ENCODE data around the gene ULK1.

Gene ULK1

DNA sequence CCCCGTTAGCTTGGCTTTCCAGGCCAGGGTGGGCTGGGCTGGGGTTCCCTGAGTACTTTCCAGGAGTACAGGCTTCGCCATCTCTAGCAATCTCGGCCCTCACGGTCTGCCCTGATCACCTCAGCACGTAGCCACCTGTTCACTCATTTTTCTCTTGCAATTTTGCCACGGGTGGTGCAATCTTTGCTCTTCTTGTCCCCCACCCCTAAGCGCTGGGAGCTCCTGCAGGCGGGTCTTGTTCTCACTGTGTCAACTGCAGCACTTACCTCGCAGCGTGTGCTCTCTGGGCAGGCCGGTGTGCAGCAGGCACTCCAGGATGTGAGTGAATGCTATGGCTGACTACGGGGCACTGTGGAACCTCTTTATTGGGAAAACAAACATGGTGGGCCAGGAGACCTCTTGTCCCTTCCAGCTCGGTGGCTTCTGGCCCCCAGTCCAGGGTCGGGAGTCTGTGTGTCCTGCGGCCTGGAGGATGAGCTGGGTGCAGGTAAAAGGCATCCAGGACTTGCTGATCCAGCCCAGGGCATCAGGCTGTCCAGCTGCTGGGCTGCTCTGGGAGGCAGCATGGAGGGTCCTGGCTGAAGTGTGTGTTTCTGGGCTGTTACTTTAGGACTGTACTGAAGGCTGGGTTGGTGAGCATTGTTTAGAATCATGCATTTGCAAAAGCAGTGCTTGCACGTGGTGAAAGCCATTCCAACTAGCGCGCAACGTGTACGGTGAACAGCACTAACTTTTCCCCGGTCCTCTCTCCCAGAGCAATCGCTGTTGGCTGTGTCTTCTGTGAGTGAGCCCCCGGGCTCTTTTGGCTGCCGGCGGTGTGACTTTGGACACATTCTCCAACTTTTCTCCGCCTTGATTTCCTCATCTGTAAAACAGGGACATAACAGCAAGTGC is 1.5 kb upstream of the ULK1 start:
- no peak for DNase-seq (ENCODE audit: low read depth)

DNA sequence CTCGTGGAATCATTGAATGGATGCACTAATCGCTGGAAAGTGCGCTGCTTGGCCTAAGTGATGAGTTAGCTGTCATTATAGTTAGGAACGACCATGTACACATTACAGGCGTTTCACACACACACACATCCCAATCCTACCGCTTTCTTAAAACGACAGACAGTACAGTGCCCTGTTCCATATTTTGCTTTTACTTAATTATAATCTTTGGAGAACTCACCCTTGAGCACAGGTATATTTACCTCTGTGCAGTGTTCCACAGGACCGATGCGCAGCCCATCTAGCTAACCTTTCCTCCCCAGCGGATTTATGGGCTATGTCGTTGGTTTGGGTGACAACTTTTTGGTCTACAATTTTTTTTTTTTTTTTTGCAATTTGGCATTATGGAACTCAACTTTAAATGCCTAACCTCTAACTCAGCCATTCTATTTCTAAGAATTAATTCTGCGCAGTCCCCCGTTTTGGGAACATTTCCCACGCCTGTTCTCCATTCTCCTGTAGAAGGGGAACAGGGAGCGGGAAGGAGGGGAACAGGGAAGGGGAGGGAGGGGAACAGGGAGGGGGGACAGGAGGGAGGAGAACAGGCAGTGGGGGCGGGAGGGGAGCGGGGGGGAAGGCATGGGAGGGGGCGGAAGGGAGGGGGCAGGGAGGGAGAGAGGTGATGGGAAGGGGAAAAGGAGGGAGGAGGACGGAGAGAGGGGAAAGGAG is 663 bp upstream of the ULK1 start:
- no peak for DNase-seq (ENCODE audit: low read depth)

DNA sequence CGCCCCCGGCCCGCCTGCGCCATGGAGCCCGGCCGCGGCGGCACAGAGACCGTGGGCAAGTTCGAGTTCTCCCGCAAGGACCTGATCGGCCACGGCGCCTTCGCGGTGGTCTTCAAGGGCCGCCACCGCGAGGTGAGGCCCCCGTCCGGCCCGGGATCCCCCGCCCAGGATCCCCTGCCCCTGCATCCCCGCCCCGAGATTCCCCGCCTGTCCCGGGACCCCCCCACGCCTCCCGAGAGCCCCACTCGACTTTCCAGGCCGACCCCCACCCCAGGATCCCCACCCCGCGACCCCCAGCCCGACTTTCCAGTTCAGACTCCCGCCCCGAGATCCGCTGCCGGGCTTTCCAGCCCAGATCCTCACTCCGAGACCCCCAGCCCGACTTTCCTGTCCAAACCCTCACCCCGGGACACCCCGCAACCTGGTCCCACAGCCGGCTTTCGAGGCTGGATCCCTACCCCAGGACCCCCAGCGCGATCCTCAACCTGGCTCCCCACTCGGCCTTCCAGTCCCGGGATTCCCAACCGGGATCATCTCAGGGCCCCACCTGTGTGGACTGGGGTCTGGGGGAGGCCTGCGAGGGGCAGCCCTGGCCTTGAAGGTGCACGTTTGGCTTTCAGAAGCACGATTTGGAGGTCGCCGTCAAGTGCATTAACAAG is 688 bp downstream of the ULK1 start:
- DNase-seq (ENCODE audit: low read depth), result no peak

DNA sequence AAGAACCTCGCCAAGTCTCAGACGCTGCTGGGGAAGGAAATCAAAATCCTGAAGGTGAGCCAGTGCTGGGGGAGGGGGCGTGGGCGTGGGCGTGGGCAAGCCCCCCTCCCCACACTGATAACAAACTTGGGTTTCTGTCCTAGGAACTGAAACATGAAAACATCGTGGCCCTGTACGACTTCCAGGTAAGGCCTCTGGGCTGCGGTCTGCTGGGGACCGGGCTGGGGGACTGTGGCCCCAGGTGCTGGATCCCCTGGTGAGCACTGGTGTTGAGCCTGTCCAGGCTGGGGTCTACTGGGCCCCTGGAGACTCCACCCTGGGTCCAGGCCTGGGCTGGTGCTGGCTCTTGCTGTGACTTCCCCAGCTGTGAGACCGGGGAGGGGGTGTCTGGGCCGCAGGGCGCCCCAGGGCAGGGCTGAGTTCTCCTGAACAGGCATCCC is 1.2 kb downstream of the ULK1 start:
- peak; percentile 6 for DNase-seq (ENCODE audit: low read depth)

DNA sequence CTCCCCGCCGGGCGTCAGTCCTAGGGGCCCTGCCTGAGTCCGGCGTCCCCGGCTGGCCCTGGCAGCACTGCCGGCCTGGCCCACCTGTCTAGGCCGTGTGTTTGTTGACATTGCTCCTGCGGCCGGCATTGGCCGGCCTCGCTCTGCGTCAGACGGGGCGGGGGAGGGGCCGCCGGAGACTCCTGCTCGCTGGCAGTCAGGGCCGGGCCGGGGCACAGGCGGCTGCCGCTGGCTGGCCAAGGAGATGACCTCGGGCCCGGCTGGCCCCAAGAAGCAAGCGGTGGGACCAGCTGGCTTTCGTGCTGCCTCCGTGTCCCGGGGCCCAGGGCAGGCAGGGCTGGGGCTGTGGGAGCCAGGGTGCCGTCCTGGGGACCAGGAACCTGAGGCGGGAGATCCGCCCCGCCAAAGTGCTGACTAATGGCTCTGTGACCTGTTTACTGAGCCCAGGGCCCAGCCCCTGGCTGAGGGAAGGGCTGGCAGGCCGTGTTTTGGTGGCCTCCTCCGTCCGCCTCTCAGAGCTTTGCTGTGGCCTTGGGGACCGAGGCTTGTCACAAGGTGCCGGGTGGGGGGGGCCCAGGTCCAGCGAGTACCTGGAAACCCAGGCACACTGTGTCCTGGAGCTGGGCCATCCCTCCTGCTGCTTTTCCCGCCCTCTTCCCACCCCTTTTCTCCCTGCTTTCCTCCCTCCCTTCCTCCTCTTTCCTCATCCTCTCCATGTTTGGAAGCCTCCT is 1.8 kb downstream of the ULK1 start:
- DNase-seq (ENCODE audit: low read depth), result peak; percentile 70

DNA sequence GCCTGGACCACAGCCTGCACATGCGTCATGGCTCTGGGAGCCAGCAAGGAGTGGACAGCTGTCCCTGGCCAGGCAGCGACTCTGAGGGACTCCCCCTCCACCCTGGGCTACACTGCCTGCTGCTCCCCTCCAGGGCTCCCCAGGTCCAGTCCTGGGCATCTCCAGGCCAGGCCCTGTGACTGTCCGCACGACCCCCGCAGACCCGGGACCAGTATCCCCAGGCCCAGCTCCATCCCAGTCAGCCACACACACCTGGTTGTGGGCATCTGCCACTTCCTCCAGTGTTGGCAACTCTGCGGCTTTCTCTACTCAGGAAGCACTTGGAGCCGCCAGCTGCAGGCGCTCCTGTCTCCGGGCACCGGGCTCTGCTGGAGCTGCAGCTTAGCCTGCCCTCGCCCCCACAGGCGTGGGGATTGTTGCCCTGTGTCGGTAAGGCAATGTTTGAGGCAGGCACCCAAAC is 2.4 kb downstream of the ULK1 start:
- no peak for DNase-seq (ENCODE audit: low read depth)

DNA sequence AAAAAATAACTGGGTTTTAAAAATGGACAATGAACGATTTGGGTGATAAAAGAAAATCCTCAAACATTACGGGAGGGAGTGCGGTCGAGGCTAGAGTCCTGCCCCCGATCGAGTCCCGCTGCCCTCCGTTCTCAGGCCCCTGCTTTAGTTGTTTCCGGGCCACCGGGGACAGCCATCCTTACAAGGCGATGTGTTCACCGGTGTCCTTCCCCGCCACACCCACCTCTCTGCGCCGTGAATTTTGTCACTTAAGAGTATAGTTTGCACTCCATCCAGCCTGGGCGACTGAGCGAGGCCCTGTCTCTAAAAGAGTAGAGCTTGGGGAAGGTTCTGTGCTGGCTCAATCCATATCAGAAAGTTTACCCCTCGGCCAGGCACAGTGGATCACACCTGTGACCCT is 2.9 kb downstream of the ULK1 start:
- no peak for DNase-seq (ENCODE audit: low read depth)

DNA sequence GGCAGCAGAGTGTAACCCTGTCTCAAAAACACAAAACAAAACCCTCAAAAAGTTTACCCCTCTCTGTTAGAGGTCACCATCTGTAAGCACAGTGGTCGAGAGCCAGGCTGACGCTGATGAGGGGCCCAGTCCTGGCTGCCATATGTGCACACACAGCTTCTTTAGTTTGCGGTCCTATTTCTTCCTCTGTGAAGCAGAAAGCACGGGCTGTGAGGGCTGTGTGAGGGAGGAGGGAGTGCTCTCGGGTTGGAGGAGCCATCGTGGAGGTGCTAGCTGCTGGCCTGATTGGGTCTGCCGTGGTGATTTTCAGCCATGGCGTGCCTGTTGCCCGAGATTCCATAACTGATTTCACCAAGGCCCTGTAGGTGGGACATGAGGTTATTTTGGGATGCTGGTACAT is 3.5 kb downstream of the ULK1 start:
- no peak for DNase-seq (ENCODE audit: low read depth)

DNA sequence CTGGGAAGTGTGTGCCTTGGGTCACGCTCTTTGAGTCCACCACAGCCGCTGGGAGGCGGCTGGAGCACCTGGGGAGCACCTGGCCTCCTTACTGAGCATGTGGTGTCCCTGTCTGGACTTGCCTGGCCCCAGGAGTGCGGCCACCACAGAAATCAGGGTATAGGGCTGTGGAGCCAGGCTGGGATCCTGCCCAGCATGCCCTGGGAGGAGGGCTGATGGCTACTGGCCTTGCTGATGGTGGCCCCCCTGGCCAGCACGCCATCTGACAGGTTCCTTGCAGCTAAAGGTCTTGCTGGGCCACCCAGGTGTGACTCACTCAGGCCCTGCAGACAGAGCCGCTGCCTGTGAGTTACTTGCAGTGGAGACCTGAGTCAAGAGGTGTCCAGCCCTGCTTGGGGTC is 6.0 kb downstream of the ULK1 start:
- DNase-seq (ENCODE audit: low read depth), result no peak

DNA sequence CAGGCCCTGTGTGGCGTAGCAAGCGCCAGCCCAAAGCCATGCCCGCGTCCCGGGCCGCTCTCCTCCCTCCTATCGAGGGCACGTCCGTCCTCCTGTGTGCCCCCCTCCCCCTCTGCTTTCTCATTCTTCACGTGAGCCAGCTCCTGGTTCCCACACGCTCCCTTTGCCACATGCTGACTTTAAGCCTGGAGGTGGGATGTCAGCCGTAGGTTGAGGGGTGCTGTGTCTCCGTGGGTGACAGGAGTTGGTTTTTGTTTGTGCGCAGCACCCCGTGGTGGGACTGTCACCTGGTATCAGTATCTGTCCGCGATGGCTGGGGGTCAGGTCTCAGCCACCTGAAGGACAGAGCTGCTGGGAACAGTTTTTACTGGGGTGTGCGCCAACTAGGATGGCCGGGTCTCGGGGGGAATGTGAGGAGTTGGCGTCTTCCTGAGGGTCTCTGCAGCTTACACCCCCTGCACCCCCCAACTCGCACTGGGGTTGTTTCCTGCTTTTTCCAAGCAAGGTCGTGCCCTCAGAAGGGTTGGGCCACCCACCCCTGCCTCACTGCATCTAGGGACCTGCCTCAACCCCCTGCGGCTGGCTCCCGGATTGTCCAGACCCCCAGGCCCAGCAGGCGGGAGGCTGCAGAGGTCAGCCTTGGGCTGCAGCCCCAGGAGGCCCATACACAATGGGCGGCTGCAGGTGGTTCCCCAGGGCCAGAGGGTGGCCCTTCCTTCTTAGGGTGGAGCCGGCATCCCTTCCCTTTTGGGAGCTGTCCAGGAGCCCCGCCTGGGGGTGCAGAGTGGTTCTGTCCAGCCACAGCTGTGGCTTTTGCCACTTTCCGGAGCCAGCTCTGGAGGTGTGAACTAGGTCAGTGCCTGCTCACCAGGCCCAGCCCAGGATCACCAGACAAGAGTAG is 7.3 kb downstream of the ULK1 start:
- DNase-seq (ENCODE audit: low read depth), result no peak

DNA sequence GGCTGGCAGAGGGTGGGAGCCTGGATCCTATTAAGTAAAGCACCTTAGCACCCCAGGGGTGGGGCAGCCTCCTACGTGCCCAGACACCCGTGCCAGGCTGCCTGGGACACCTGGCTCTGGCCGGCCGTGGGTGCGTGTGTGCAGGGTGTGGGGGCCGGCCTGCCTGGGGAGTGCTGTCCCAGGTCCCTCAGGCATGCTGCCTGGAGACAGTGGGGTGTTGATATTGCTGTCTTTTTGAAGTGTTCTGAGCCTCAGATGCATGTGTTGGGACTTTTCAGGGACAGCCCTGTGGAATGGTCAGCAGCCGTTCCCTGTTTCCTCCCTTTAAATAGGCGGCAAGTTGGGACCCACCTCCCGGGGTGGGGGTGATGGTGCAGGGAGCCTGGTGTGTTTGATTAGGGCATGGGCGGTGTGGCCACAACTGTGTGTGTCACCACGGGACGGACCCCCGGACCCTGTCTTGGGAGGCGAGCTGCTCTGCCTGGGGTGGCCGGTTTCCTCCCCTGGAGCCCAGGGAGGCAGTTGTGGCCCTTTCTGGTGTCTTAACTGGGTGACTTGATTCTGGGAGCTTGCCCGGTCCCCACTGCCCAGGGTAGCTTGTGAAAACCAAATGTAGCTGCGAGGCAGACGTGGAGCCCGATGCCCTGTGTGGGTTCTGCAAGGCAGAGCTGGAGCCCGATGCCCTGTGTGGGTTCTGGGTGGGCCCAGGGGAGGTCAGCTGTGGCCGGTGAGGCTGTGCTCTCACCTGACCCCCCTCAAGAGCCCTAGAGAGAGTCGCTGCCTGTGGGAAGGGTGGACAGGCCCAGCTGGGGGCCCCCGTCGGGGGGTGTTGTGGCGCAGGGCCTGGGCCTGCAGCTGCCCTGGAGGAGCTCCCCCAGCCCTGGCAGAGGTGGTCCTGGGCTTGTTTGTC is 8.2 kb downstream of the ULK1 start:
- no peak for DNase-seq (ENCODE audit: low read depth)

DNA sequence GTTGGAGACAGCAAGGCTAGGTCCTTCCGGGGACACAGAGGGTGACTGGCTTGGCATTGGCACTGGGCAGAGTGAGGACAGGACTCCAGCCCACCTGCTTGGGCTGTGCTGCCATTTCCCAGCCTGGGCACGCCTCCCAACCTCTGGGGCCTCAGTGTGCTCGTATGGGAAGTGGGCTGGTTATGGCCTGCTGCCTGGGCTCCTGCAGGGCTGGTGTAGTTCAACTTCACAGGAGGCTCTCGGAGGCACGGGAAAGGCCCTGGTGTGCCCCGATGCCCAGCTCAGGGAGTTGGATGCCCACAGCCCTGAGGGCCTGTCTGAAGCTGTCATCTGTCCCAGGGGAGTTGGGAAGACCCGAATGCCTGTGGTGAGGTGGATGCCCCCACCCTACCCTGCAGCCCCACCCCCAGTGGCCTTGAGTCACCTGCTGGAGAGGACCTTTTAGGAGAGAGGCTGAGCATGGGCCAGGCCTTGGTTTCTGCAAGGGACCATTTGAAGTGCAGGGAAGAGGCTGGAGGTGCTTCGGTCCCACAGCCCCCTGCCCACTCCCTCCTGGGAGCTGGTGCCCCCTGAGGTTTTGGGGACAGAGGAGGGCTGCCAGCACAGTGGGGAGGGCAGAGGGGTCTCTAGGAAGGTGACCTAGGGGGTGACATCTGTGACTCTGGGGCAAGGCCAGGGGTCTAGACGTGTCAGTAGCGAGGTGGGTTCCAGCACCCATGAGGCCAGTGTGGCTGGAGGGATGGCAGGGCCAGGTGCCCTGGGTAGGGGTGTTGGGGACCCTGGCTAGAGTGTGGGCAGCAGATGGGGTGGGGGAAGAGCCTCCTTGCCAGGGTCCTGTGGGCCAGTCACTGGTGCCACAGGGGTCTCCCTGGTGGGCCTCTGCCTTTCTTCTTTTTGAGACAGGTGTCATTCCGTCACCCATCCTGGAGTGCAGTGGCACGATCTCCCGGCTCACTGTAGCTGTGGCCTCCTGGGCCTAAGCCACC is 9.1 kb downstream of the ULK1 start:
- DNase-seq (ENCODE audit: low read depth), result no peak

DNA sequence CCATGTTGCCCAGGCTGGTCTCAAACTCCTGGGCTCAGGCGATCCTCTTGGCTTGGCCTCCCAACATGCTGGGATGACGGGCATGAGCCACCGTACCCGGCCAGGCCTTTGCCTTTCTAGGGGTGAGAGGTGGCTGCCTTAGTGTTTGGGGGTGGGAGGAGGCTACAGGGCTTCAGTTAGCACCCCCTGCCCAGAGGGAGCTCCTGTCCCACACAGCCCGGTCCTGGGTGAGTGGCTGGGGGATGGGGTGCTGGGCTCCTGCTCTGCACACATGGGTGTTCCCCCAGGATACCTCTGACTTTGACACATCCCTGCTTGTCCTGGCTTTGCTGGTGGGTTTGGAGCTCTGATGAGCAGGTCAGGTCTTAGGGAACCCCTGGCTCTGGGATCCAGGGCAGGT is 9.9 kb downstream of the ULK1 start:
- no peak for DNase-seq (ENCODE audit: low read depth)

DNA sequence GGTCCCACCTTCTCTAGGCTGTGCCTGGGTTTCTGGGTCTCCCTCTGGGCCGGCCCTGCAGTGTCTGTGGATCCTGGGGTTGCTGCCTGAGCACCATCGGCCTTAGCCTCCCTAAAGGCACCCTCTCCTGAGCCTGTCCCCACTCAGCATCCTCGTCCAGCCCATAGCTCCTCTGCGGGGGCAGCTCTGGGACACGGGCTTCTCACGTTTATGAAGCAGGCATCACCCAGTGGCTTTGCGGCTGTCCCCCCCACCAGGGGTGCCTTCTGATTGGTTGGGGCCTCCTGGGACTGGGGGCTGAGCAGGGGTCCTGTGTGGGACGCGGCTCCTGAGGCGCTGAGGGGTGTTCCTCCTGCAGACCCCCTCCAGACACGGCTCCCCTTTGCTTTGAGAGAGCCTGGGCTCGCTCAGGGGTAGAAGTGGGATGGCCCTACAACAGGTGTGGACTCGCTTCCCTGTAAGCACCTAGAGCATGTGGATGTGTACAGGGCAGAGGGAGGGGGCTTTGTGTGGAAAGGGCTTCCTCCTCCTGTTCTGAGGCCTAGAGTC is 10.7 kb downstream of the ULK1 start:
- DNase-seq (ENCODE audit: low read depth), result no peak

DNA sequence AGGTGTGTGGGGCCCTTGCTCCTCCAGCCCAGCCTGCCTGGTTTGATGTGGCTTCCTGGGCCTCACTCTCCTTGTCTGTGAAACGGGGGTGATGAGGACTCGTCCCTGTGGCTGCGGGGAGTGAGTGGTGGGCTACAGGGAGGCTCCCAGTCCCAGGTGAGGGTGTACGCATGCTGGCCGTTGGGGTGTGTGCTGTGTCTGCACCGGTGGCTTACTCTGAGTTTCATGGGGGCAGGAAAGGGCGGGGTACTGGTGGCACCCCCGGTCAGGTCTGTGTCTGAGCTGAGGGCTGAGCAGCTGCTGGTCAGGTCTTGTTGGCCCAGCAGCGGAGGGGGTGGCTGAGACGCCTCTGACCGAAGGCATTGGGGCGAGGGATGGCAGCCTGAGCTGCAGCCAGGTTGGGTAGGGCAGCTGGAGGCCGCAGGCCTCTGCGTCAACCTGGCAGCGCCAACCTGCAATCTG is 11.2 kb downstream of the ULK1 start:
- DNase-seq (ENCODE audit: low read depth), result no peak

DNA sequence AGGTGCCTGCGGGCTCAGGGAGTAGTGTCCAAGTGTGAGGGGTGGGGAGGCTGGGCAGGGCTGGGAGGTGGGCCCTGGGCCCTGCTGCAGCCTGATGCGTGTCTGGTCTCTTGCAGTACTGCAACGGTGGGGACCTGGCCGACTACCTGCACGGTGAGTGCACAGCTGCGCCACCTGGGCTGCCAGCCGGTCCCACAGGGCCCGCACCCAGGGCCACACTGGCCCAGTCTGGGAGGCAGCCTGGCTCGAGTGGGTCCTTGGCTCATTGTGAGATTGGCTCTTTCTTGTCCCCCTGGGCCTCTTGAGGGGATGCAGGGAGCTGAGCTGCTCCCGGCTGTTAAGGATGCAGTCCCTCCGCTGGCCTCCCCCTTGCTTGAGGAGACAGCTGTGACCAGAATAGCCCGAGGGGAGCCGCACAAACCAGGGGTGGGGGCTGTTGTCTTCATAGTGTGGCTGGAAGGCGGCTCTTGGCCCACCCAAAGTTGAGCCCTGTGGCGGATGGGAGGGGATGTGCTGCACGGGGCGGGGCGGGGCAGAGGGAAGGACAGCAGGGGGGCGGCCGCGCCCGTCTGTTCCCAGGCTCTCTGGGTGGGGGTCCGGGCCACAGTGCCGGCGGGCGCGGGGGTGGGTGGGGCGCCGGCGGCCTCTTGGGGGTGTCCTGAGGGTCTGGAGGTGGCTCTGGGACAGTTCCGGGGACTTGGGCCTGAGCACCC is 13.1 kb downstream of the ULK1 start:
- DNase-seq (ENCODE audit: low read depth), result no peak

Measured in activated T-cell treated with anti-CD3 and anti-CD28 coated beads for 48 hours (primary cell).